ENCODE results near the gene GRIA4.

GRCh38 chr11:106012744-106013143 is 402.9 kb downstream of the GRIA4 start:
- no peak for TF ChIP-seq CTCF (IDR thresholded peaks at IDR 0.05)
- TF ChIP-seq POLR2A (IDR thresholded peaks at IDR 0.05): no peak

Data from heart left ventricle (tissue), 13 donors.